HG03571 (cell line): Measurements from ENCODE around the gene GALNT2.

Experiments used
- ATAC-seq: cut with Tn5 transposase; IDR thresholded peaks from one replicate; pipeline ENCODE4 v1.9.1; 2021; ENCODE audit not compliant: unreplicated experiment

The GALNT2 gene

DNA sequence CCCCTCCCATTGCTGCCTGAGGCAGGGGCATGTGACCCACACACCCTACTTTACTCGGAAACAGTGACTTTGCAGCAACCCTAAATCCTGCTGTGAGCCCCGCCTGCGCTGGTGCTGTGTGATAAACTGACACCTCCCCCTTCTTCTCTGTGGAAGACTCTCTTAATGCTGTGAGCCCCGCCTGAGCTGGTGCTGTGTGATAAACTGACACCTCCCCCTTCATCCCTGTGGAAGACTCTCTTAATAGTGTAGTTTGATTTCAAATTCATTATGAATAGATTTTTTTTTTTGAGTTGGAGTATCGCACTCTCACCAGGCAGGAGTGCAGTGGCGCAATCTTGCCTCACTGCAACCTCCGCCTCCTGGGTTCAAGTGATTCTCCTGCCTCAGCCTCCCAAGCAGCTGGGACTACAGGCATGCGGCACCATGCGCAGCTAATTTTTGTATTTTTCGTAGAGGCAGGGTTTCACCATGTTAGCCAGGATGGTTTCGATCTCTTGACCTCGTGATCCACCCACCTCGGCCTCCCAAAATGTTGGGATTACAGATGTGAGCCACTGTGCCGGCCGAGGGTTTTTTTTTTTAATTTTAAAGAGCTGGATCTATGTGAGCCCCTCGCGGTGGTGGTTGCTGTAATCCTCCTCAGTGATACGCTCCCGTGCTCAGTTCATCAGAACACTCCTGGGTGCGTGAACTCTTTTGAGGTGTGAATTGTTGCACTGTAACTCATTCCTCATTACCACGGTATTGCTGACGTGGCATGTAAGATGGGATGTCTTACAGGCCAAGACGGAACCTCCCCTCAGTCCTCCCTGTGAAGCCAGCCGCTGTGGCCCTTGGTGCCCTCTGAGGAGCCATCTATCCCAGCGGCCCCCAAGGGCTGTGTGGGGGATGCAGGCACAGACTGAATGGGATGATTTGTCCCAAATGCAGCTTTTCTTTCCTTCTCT is 60.3 kb downstream of the GALNT2 start:
- ATAC-seq = no peak

DNA sequence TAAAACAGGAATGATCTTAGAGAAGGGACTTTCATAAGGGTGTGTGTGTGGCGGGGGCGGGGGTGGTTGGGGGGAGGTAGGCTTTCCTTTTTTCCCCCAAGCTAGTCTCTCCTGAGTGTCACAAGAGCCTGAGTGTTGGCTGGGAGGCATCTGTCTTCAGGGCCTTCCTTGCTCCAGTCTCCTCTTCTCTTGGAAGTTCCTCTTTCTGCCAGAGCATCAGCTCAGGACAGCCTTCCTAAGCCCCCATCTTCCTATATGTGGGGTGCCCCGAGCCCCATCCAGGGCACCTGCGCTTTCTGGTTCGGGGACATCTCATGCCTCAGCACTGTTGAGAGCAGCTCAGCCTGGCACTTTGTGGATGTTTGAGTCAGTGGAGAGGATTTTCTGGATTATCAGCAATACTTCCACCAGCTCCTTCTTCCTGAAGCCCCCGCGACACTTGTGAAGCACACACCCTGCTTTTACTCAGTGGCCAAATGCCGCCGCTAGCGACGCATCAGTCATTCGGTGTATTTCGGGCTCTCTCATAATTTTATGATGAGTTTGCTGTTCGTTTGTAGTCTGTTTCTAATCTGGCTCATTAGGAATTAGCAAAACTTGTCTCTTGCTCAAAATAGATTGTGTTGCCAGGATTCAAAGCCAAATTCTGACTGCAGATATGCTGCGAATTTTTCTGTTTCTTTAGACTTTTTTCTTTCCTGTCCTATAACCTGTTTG is 61.7 kb downstream of the GALNT2 start:
- ATAC-seq = no peak

DNA sequence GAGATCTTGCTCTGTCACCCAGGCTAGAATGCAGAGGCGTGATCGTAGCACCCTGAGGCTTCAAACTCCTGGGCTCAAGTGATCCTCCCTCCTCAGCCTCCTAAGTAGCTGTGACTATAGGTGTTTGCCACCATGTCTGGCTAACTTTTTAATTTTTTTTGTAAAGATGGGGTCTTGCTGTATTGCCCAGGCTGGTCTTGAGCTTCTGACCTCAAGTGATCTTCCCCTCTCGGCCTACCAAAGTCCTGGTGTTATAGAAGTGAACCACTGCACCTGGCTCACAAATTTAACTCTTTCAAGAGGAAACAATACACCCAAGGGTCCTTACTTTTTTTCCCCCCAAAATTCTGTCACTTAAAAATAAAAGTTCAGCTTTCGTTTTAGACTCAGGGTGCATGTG is 62.3 kb downstream of the GALNT2 start:
- no peak for ATAC-seq

DNA sequence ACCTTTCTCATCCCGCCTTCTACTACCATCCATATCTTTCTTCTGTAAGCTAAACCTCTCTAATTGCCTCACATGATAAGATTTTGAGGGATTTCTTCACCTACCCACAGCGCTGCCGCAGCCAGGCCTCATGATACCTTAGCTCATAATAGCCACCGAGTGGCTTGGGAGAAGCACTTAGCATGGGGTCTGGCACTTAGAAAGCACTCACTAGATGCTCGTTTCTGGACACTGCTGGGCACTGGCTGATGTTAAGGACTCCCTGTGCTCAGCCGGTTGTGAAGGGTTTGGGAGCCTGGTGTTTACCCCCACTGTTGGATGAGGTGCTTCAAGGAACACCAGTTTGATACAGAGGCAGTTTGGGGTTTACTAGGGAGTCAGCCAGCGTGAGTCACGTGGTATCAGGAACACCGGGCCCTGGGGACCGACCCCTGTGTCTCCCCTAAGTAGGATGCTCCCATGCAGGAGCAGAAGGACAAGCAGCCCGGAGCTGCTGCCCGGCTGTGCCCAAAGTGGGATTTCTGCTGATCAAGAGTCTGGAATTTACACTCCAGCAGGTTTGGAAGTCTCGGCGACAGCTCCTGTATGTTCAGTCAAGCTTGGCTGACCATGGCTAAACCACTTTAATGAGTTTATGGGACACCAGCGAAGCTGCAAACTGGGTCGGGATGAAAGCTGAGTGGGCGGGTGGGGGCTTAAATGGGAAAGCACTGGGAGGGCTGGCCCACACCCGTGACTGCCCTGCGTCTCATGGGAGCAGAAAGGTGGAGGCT is 63.3 kb downstream of the GALNT2 start:
- no peak for ATAC-seq

DNA sequence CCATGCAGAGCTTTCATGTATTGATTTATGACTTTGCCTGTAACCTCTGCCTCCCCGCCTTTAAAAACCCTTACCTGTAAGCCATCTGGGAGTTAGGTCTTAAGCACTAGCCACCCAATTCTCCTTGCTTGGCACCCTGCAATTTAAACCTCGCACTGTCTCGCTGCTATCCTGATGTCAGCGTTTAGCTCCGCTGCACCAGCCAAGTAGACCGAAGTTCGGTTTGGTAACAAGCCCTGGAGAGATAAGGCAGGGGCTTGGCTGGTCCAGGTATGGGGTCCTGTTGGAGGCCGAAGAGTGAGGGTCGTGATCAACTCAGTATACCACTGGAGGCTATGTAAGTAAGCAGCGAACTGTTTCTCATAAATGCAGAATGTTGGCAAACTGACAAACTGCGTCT is 64.4 kb downstream of the GALNT2 start:
- no peak for ATAC-seq

- no peak for ATAC-seq
These were observed 65.7 kb downstream of the GALNT2 start for GRCh38 chr1:230132758-230133157.

- ATAC-seq = no peak
These were observed 68.7 kb downstream of the GALNT2 start for GRCh38 chr1:230135726-230136125.

- ATAC-seq = no peak
These were observed 69.7 kb downstream of the GALNT2 start for GRCh38 chr1:230136453-230137336.

GRCh38 chr1:230137337-230137815 is 70.3 kb downstream of the GALNT2 start:
- no peak for ATAC-seq

DNA sequence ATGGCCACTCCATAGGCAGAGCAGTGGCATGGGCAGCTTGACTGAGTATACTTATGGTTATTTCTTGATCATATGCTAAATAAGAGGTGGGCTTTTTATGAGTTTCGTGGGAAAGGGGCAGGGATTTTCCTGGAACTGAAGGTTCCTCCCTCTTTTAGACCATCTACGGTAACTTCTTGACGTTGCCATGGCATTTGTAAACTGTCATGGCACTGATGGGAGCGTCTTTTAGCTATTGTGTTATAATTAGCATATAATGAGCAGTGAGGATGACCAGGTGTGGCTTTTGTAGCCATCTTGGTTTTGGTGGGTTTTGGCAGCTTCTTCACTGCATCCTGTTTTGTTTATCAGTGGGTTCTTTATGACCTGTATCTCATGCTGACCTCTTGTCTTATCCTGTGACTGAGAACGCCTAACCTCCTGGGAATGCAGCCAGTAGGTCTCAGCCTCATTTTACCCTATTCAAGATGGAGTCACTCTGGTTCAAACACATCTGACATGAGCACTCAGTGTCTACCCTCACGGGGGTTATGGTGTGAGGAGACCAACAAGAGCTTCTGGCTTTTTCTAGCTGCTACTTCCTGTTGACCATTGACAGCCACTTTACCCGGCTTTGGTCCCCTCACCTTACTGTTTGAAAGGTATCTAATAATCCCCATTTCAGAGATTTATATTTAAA is 71.7 kb downstream of the GALNT2 start:
- no peak for ATAC-seq

DNA sequence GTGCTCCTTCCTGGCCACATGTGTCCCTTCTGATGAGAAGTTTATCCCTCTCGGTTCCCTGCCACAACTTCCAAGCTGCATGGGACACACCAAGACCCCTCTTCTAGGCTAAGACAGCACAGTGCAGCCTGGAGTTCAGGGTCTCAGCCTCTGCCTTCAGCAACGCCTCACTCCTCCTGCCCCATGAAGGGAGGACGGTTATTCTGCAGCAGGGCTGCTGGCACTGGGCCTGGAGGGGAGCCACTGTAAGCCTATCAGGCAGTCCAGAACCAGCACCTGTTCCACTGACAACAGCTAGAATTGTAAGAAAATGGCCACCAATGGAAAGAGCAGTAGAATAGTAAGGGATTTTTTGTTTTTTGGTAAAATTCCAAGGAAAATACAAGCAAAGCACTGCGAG is 72.3 kb downstream of the GALNT2 start:
- ATAC-seq = no peak

DNA sequence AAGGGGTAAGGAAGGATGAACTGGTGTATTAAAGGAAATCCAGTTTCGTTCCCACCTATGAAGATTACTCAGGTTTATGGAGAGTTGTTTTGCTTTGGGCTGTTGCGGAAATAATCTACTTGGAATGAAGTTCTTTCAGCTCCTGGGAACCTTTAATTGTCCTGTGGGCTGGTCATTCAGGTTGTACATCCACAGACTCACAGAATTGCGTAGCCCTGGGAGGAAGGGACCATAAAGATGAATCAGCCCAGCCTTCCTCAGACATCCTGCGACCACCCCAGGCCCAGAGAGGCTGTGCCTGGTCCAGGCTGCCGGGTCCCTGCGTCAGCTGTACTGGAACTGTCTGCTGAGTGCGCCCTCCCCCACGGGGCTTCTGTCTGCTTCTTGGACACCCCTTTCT is 72.7 kb downstream of the GALNT2 start:
- no peak for ATAC-seq

DNA sequence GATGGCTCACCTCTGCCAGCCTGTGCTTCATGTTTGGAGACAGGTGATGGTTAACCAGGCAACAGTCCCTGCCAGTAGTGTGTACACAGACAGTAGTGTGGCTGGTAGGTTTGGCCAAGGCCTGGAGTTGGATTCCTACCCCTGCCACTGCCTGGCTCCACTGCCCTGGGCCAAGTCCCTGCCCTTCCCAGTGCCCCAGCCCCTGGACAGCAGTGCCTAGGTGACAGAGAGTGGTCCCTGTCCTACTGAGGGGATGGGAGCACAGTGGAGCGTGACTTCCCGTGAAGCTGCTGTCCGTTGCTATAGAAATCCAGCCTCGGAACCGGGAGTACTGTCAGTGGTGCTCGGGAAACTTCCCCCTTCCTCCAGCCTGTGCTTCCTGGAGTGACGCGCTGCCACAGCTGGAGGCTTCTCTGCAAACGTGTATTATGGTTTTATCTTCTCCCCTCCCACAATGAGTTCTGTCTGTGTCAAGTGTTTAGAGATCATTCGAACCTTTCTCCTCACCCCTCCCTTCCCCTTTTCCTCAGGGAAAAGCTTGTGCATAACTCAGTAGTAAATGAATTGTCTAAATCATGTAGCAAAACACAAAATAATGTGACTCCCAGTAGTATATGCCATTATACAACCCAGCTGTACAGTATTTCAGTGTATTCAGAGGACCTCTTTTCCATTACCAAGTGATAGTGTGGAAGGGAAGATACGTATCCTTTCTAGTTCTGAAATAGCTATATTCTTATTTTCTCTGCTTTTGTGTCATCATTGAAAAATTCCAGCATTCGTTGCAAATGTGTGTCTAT is 73.4 kb downstream of the GALNT2 start:
- ATAC-seq = no peak

GRCh38 chr1:230141021-230141648 is 74.1 kb downstream of the GALNT2 start:
- no peak for ATAC-seq

DNA sequence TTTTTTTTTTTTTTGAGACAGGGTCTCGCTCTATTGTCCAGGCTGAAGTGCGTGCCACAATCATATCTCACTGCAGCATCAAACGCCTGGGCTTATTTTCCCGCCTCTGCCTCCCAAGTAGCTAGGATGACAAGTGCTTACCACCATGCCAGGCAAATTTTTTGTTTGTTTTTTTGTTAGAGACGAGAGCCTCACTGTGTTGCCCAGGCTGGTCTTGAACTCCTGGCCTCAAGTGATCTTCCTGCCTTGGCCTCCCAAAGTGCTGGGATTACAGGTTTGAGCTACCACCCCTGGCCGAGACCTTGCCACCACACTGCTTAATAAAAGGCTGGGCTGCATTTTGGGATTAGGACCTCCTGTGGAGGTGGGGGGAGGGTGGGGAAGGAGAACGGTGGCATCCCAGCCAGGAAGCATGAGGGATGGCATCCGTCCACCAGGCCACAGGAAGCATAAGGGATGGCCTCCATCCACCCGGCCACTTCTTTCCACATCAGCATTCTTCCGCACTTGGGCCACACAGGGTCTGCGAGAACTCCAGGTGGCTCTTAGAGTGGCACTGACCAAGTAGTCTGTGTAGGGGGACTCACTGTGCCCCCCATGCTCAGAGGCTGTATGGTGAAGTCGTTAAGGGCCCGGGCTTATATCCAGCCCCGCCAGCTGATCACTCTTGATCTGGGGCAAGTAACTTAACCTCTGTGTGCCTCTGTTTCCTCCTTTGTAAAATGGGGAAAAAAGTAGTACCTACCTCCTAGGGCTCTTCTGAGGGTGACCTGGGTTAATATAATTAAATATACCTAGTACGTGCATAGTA is 75.0 kb downstream of the GALNT2 start:
- ATAC-seq = no peak

DNA sequence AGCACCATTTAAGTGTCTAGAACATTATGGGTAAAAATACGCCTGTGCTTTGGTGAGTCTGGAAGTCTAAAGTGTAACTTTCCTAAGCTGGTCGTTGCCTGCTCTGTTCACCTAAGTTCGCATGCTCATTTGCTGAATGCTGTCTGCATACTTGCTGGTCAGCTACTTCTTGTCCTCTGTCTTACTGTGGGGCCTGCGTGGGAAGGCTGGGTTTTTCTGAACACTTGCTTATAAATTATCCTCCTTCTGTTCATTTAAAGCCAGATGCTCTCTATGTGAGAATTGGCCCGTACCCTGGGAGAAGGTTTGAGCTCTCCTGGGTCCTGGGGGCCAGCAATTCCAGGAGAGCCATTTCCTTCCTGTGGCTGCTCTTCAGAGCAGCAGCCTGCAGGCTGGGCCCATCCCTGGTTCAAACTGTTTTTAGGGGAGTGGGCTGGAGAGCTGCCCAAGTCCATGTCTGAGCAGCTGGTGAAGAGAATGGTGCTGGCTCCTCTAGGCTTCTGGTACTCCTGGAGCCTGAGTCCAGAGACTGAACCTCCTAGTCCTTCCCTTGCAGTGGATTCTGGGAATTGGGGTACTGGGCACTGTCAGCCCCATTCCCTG is 75.7 kb downstream of the GALNT2 start:
- ATAC-seq = no peak

DNA sequence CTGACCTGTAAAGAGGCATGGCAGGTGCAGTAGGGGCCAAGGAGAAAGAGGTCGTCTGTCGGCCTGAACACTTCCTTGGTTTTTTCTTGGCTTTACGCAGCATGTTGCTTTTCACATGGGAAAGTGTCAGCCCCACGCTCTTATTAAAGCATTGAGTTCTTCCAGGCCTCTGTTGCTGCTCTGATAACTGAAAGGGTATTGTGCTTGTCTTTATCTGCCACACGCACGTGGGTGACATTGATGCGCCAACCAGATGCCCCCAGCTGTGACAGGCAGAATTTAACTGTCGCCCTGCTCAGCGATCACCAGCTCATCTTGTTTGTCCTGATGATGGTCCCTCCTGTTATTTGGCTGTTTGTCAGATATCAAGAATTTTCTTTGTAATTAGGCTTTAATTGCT is 76.5 kb downstream of the GALNT2 start:
- ATAC-seq = no peak
